Measurements from ENCODE around the gene MTFR1L.

GRCh38 chr1:25799935-25800702 is 19.6 kb upstream of the MTFR1L start, which contains the start of gene SELENON:
- TF ChIP-seq CTCF (IDR thresholded peaks at IDR 0.05; ENCODE audit: insufficient read depth, low read depth, low read length) (no peak), EZH2 (IDR thresholded peaks at IDR 0.05; ENCODE audit: insufficient read depth, low read length) (no peak)
